DMS153 treated with DMSO at 0.1 percent for 48 hours (cell line): ENCODE measurements around the gene LMAN2L.

Experiments used
- DNase-seq: peaks from one replicate; lab custom pipeline; 2025; ENCODE audit not compliant: unreplicated experiment; lab: John Stamatoyannopoulos, UW

LMAN2L gene

GRCh38 chr2:96661324-96661723 lies 78.5 kb downstream of the LMAN2L start:
- no peak for DNase-seq

- no peak for DNase-seq
These were observed 83.3 kb downstream of the LMAN2L start for GRCh38 chr2:96656540-96656939.
